ENCODE data around the gene TGFBR2. TPM values are rescaled to one million over a fixed set of nuclear protein-coding genes. Genes with fewer than 3 reads are reported as not detected.
"Not testable (repeated sequence)": the region's sequence is repeated elsewhere in the genome, so short reads cannot be mapped to it uniquely, and the experiment has no call there.

TGFBR2 gene
- total RNA-seq, 1 experiment from 2014 or later = 16.1 TPM

DNA sequence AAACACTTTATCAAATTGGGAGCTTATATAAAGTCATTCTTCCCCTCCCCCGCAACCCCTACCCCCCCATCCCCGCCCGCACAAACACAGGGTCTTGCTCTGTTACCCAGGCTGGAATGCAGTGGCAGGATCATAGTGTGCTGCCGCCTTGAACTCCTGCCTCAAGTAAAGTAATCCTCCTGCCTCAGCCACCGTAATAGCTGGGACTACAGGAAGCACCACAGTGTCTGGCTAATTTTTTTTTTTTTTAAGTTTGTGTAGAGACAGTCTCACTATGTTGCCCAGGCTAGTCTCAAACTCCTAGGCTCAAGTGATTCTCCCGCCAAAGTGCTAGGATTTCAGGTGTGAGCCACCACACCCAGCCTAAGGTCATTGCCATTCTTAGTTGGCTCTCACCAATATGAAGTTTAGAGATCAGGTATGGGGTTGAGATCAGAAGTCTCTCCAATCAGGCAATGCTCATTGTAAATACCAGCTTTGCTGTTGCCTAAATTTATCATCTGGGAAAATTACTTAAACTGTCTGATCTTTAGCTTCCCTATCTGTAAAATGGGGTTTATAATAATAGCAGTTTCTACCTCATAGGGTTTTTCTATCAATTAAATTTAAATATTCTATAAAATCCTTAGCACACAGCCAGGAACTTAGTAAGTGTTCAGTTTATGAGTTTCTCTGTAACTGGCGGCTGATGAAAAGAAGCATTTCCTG lies 60.3 kb downstream of the TGFBR2 start:
- Histone ChIP-seq H3K9me3 (ENCODE audit: low read depth, low read length, poor library complexity, severe bottlenecking) (no peaks in the 10 kb centered on the region), H3K36me3 (ENCODE audit: insufficient read depth, low read length, poor library complexity, severe bottlenecking) (peaks cover 7% of the 10 kb centered on the region), H3K4me1 (ENCODE audit: insufficient read depth, low read length, poor library complexity, severe bottlenecking) (peaks cover 68% of the 10 kb centered on the region), H3K27ac (ENCODE audit: low read depth, low read length, poor library complexity, severe bottlenecking) (peak overlapping the region; percentile 63), H3K4me3 (ENCODE audit: low read depth, low read length, poor library complexity, severe bottlenecking) (no peak overlapping the region), H3K27me3 (replicated peaks; ENCODE audit: insufficient read depth, low read depth, low read length, poor library complexity) (no peaks in the 10 kb centered on the region)
- TF ChIP-seq CTCF (conservative IDR thresholded peaks at IDR 0.05; ENCODE audit: low read depth, low read length) (no peak), EZH2 (IDR thresholded peaks at IDR 0.05; ENCODE audit: borderline replicate concordance, low read depth, low read length, poor library complexity, severe bottlenecking) (no peak)
- CTCF ChIA-PET = interaction anchor here (0.7 kb wide), 1 partner anchor 633 kb away, joined by 3 read pairs; no protein-coding TSS in a partner anchor
- no TSS peak for BruUV-seq (replicated peaks)
- peak; percentile 49 for DNase-seq (ENCODE audit: low spot score)
- POLR2A ChIA-PET (ENCODE audit: low non-redundant PET) = no interaction called here
- intact Hi-C loops (cut with micrococcal nuclease; ENCODE audit: unreplicated experiment) = no loop called here

DNA sequence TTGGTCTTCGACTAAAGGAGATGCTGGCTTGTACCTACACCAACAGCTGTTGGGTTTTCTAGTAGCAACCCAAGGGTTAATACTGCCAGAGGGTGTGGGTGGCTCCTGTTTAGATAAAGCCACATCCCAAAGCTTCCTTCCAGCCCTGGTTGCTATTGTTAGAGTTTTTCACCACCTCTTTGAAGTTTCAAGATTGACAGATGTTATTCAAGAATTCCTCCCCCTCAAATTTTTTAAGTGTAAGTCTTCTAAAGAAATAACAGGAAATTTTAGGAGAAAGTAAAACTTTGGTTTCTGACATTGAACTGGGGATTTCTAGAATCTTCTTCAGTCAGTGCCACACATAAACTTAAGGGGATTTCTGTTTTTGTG lies 60.9 kb downstream of the TGFBR2 start:
- no peak overlapping the region for H3K4me3 ChIP-seq (ENCODE audit: low read depth, low read length, poor library complexity, severe bottlenecking)
- ChIA-PET POLR2A (ENCODE audit: low non-redundant PET) (no interaction called here), CTCF (interaction anchor here (0.7 kb wide), 1 partner anchor 633 kb away, joined by 3 read pairs; no protein-coding TSS in a partner anchor)
- TF ChIP-seq CTCF (conservative IDR thresholded peaks at IDR 0.05; ENCODE audit: low read depth, low read length) (no peak), EZH2 (IDR thresholded peaks at IDR 0.05; ENCODE audit: borderline replicate concordance, low read depth, low read length, poor library complexity, severe bottlenecking) (no peak)
- H3K4me1 ChIP-seq (ENCODE audit: insufficient read depth, low read length, poor library complexity, severe bottlenecking) = peaks cover 63% of the 10 kb centered on the region
- H3K27ac ChIP-seq (ENCODE audit: low read depth, low read length, poor library complexity, severe bottlenecking) = peak overlapping the region; percentile 63
- no TSS peak for BruUV-seq (replicated peaks)
- intact Hi-C loops (cut with micrococcal nuclease; ENCODE audit: unreplicated experiment) = no loop called here
- DNase-seq (ENCODE audit: low spot score) = peak; percentile 91
- H3K9me3 ChIP-seq (ENCODE audit: low read depth, low read length, poor library complexity, severe bottlenecking) = no peaks in the 10 kb centered on the region
- H3K27me3 ChIP-seq (replicated peaks; ENCODE audit: insufficient read depth, low read depth, low read length, poor library complexity) = no peaks in the 10 kb centered on the region
- peaks cover 8% of the 10 kb centered on the region for H3K36me3 ChIP-seq (ENCODE audit: insufficient read depth, low read length, poor library complexity, severe bottlenecking)

- no peak for TF ChIP-seq CTCF (conservative IDR thresholded peaks at IDR 0.05; ENCODE audit: low read depth, low read length)
- TF ChIP-seq EZH2 (IDR thresholded peaks at IDR 0.05; ENCODE audit: borderline replicate concordance, low read depth, low read length, poor library complexity, severe bottlenecking) = no peak
- POLR2A ChIA-PET (ENCODE audit: low non-redundant PET) = no interaction called here
- BruUV-seq (replicated peaks) = no TSS peak
- intact Hi-C loops (cut with micrococcal nuclease; ENCODE audit: unreplicated experiment) = no loop called here
- CTCF ChIA-PET = no interaction called here
- peak; percentile 36 for DNase-seq (ENCODE audit: low spot score)
- no peaks in the 10 kb centered on the region for H3K27me3 ChIP-seq (replicated peaks; ENCODE audit: insufficient read depth, low read depth, low read length, poor library complexity)
- H3K9me3 ChIP-seq (ENCODE audit: low read depth, low read length, poor library complexity, severe bottlenecking) = no peaks in the 10 kb centered on the region
- no peak overlapping the region for H3K4me3 ChIP-seq (ENCODE audit: low read depth, low read length, poor library complexity, severe bottlenecking)
- H3K4me1 ChIP-seq (ENCODE audit: insufficient read depth, low read length, poor library complexity, severe bottlenecking) = peaks cover 54% of the 10 kb centered on the region
- peak overlapping the region; percentile 63 for H3K27ac ChIP-seq (ENCODE audit: low read depth, low read length, poor library complexity, severe bottlenecking)
- H3K36me3 ChIP-seq (ENCODE audit: insufficient read depth, low read length, poor library complexity, severe bottlenecking) = peaks cover 15% of the 10 kb centered on the region
Measured at GRCh38 chr3:30668051-30668609, 61.7 kb downstream of the TGFBR2 start.

DNA sequence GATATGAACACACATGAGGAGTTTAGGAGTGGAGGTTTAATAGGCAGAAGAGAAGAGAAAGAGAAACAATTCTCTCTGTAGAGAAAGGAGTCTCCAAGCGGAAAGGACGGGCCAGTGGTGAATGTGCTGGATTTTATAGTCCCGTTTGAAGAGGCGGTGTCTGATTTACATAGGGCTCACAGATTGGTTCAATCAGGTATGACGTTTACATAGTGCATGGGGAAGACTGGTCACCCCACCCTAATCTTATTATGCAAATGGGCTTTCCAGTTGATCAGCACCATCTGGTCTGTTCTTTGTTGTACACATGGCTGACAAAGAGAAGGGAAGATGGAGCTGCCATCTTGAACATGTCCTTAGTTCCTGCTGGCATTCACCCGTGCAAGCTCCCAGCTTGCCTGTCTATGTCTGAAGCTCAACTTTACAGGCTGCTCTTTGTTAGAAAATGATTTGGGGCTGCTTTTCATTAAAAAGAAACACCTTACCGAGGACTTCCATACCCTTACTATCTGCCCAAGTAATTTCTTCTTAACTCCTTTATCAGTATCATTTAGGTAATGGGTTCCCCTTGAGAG lies 63.0 kb downstream of the TGFBR2 start:
- H3K27ac ChIP-seq (ENCODE audit: low read depth, low read length, poor library complexity, severe bottlenecking); H3K9me3 ChIP-seq (ENCODE audit: low read depth, low read length, poor library complexity, severe bottlenecking); intact Hi-C loops (cut with micrococcal nuclease; ENCODE audit: unreplicated experiment); BruUV-seq (replicated peaks); H3K27me3 ChIP-seq (replicated peaks; ENCODE audit: insufficient read depth, low read depth, low read length, poor library complexity); H3K4me3 ChIP-seq (ENCODE audit: low read depth, low read length, poor library complexity, severe bottlenecking); CTCF ChIA-PET: not testable (repeated sequence)
- Histone ChIP-seq H3K4me1 (ENCODE audit: insufficient read depth, low read length, poor library complexity, severe bottlenecking) (peaks cover 41% of the 10 kb centered on the region), H3K36me3 (ENCODE audit: insufficient read depth, low read length, poor library complexity, severe bottlenecking) (peaks cover 25% of the 10 kb centered on the region)
- POLR2A ChIA-PET (ENCODE audit: low non-redundant PET) = interaction anchor here (0.6 kb wide), 1 partner anchor 22 kb away, joined by 3 read pairs; no protein-coding TSS in a partner anchor
- DNase-seq (ENCODE audit: low spot score) = peak; percentile 79
